GM12872 (cell line): ENCODE measurements around the gene LTB4R.
A peak's percentile ranks its signal among the peaks of the same experiment; 100 is the strongest.

ENCODE experiments used
- TF ChIP-seq, protein P1 (sequence below): IDR thresholded peaks from 3 replicates; pipeline ENCODE4 v1.5.1; 2011; ENCODE audit warnings: low read depth, mild to moderate bottlenecking, low read length, moderate library complexity; ENCODE audit not compliant: insufficient read depth

The LTB4R gene, protein sequence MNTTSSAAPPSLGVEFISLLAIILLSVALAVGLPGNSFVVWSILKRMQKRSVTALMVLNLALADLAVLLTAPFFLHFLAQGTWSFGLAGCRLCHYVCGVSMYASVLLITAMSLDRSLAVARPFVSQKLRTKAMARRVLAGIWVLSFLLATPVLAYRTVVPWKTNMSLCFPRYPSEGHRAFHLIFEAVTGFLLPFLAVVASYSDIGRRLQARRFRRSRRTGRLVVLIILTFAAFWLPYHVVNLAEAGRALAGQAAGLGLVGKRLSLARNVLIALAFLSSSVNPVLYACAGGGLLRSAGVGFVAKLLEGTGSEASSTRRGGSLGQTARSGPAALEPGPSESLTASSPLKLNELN

DNA sequence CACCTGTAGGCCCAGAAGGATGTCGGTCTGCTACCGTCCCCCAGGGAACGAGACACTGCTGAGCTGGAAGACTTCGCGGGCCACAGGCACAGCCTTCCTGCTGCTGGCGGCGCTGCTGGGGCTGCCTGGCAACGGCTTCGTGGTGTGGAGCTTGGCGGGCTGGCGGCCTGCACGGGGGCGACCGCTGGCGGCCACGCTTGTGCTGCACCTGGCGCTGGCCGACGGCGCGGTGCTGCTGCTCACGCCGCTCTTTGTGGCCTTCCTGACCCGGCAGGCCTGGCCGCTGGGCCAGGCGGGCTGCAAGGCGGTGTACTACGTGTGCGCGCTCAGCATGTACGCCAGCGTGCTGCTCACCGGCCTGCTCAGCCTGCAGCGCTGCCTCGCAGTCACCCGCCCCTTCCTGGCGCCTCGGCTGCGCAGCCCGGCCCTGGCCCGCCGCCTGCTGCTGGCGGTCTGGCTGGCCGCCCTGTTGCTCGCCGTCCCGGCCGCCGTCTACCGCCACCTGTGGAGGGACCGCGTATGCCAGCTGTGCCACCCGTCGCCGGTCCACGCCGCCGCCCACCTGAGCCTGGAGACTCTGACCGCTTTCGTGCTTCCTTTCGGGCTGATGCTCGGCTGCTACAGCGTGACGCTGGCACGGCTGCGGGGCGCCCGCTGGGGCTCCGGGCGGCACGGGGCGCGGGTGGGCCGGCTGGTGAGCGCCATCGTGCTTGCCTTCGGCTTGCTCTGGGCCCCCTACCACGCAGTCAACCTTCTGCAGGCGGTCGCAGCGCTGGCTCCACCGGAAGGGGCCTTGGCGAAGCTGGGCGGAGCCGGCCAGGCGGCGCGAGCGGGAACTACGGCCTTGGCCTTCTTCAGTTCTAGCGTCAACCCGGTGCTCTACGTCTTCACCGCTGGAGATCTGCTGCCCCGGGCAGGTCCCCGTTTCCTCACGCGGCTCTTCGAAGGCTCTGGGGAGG lies at the start of gene LTB4R:
TSS of gene LTB4R (plus strand) at position 857 of the 959 bp plus-strand sequence. CDS start 4,150 bp downstream, outside the sequence.
- TF ChIP-seq, protein P1, sequence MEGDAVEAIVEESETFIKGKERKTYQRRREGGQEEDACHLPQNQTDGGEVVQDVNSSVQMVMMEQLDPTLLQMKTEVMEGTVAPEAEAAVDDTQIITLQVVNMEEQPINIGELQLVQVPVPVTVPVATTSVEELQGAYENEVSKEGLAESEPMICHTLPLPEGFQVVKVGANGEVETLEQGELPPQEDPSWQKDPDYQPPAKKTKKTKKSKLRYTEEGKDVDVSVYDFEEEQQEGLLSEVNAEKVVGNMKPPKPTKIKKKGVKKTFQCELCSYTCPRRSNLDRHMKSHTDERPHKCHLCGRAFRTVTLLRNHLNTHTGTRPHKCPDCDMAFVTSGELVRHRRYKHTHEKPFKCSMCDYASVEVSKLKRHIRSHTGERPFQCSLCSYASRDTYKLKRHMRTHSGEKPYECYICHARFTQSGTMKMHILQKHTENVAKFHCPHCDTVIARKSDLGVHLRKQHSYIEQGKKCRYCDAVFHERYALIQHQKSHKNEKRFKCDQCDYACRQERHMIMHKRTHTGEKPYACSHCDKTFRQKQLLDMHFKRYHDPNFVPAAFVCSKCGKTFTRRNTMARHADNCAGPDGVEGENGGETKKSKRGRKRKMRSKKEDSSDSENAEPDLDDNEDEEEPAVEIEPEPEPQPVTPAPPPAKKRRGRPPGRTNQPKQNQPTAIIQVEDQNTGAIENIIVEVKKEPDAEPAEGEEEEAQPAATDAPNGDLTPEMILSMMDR: peak; percentile 34

DNA sequence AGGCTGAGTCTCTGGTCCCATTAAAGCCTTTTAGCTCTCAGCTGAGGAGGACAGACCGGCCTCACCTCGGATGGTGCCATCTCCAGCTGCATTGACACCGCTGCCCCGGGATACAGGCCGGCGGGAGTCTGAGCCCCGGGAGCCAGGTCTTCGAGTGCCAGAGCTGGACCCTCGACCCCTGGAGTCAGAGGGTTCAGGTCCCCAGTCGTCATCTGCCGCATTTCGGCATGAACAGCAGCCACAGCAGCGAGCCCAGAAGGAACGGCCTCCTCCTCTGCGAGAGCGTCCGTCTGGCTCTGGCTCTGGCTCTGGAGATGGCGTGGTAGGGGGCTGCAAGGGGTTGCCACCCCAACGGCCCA lies 49.4 kb upstream of the LTB4R start:
- TF ChIP-seq, protein P1: no peak

DNA sequence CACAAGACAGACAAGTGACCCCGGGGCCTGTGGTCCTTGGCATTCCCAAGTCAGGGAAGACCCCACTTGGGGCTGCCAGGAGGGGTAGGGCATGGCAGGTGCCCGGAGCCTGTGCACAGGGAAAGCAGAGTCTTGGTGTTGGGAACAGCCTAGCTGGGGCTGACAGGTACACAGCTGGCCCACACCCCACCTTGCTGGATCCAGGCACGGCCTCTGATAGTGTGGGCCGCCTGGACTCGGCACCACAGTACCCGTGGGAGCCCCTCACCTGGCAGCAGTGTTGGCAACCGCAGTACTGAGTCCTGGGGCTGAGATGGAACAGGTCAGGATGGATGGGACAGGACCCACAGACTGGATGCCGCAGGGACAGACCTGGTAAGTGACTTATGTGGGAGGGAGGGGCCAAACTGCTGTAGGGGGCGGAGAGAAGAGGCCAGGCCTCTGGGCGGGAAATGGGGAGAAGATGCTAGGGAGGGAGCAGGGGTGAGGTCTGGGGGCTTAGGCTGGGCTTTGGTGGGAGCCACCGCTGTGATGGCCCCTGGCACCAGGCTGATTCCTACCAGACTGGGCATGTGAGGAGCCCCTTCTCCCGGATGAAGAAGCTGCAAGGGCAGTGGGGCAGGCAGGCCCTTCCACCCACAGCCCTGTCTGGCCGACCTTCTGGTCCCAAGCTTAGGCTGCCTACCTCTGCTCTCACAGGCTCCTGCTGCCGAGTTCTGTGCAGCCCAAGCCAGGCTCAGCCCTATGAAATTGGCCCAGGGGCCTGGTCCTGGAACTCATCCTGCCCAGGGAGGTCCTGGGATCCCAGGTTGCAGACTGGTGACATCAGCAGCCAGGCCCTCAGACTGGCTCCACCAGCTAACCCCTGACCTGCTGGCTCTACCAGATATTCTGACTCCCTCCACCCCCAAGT lies 48.2 kb upstream of the LTB4R start, which contains the start of gene TGM1:
TSS of gene TGM1 (minus strand) at position 357 of the 913 bp plus-strand sequence. CDS start 825 bp downstream, outside the sequence.
- TF ChIP-seq, protein P1: no peak

DNA sequence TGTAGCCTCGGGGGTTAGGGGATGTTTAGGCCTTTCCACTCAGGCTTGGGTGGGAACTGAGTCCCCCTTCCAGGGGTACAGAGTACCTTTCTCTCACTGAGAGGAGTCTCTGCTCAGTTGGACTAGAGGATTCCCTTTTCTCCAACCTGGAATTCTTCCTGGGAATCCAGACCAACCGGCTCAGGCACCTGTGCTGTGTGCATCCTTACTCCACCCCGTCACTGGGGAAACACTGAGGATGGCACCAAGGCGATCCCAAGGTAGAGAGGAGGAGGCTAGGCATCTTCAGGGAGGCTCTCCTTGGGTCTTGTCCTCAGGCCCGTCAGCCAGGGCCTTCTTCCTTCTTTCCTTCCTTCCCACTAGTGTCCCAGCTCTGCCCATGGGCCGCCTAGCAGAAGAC lies 47.5 kb upstream of the LTB4R start:
- TF ChIP-seq, protein P1: no peak

DNA sequence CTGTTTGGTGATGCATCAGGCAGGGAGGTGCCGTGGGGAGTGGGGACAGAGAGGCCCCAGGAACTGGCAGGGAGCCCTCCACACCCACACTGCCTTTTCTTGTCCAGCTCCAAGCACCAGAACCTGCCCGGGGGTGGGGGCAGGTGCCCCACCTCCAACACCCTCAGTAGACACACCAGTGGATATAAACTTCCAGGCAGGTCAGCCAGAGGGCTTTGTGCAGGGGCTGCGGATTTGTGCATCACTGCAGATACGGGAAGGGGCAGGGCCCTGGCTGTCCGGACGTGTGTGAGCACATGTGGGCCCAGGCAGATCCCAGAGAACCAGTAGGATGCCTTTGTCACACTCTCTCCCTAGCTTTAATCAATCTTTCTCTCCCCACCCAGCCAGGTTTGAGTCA lies 47.0 kb upstream of the LTB4R start:
- TF ChIP-seq, protein P1: no peak

DNA sequence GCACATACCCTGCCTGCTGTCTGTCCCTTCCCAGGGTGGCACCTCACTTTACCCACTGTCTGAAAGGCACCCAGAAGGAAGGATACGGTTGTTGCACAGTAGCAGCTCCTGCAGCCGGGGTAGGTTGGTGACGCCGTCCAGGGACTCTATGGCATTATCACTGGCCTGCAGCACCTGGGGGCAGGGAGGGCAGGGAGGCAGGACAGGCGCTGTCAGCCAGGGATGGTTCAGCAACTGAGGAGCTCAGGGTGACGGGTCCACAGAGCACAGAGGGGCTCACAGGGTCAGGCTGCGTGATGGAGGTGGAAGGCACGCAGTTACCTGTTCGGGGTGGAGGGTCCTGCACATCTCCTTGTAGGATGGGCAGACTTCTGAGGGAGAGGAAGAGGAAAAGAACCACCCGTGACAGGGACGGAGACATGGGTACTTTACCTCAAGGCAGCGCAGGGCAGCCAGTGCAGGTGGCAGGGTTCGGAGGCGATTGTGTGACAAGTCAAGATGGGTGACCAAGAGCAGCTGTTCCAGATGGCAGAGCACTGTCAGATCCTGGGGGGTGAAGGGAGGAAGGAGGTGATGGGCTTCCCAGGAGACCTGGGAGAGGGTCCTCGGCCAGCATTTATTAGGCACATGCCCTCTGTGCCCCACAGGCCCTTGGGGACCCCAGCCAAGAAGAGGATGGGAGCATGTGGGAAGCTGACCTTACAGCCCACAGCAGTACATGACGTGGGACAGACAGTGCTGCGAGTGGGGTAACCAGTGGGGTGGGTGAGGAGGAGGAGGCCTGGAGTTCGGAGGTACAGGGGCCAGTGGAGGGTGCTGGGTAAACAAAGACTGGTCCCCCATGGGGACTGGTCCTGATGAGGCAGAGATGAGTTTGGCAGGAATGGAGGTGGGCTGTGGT lies 44.7 kb upstream of the LTB4R start:
- TF ChIP-seq, protein P1: no peak
